ENCODE results near the gene FBXO31.

Gene FBXO31

DNA sequence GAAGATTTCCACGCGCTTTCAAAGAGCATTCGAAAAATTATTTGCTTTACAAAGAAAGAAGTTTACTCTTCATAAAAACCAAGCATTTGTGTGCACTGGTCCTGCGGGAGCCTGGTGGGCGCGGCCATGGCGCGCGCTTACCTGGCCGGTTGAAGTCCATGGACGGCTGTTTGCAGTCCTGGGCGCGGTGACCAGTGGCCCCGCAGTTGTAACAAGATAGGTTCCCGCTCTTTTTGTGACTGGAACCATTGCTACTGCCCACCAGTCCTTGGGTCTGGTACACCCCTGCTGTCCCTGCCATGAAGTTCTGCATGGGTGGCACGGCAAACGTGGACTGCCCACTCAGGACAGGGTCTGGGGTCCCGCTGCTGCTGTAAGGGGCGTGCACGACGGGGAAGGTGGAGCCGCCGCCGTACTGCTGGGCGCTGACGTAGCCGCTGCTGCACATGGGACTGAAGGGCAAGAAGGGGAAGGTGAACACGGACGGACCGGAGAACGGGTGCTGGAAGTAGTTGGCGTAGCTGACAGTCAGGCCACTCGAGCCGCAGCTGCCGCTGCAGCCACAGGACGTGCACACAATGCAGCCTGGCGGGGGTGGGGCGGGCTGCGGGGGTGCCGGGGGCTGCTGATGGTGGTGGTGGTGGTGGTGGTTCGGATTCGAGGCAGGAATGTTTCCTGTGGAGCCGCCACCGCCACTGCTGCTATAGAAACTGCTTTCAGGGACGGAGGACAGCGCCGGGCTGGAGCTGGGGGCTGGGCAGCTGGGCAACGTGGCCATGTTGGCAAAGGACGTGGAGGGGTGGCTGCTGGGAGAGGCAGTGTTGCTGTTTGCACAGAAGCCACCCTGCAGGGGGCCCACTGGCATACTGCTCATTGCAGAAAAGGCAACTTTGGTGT, 28.0 kb upstream of the FBXO31 start:
- no peak overlapping the region for H3K4me3 ChIP-seq (ENCODE audit: low read depth, low read length)
- DNase-seq (ENCODE audit: low read depth) = no peak
- TF ChIP-seq, protein P1, sequence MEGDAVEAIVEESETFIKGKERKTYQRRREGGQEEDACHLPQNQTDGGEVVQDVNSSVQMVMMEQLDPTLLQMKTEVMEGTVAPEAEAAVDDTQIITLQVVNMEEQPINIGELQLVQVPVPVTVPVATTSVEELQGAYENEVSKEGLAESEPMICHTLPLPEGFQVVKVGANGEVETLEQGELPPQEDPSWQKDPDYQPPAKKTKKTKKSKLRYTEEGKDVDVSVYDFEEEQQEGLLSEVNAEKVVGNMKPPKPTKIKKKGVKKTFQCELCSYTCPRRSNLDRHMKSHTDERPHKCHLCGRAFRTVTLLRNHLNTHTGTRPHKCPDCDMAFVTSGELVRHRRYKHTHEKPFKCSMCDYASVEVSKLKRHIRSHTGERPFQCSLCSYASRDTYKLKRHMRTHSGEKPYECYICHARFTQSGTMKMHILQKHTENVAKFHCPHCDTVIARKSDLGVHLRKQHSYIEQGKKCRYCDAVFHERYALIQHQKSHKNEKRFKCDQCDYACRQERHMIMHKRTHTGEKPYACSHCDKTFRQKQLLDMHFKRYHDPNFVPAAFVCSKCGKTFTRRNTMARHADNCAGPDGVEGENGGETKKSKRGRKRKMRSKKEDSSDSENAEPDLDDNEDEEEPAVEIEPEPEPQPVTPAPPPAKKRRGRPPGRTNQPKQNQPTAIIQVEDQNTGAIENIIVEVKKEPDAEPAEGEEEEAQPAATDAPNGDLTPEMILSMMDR (IDR thresholded peaks at IDR 0.05; ENCODE audit: low read depth, low read length, missing control alignments) = no peak

DNA sequence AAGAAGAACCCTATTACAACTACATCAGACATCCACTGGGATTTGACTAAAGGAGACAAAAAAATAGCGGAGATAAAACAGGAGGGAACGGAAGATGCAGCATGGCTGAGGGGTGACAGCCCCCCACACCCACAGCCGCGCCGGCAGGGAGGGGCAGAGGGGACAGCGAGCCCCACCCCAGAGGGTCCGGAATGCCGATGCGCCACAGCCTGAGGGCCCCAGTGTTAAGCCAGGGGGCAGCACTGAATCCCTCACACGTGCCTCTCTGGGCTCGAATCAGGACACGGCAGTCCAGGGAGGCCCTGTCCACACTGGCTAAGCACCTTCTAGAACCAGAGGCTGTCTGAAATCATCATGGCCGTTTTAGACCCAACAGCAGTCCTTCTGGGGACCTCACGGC, 27.4 kb upstream of the FBXO31 start:
- TF ChIP-seq, protein P1 (IDR thresholded peaks at IDR 0.05; ENCODE audit: low read depth, low read length, missing control alignments) = no peak
- no peak for DNase-seq (ENCODE audit: low read depth)
- H3K4me3 ChIP-seq (ENCODE audit: low read depth, low read length) = no peak overlapping the region

DNA sequence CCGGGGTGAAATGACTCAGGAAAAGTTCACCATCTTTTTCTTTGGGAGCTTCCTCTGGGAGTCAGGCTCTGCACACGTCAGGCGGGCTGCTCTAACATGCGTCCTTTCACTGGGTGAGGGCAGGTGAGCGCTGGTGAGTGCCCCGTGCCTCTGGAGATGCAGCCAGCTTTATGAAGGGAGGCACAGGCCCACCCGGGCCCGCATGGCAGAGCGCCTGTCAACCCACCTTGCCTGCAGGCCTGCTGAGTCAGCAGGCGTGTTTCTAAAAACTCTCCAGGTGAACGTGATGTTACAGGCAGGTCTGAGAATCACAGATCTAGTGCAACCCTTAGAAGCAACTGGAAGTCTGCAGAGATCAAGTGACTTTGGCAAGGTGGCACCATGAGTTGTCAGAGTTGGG, 27.0 kb upstream of the FBXO31 start:
- TF ChIP-seq, protein P1 (IDR thresholded peaks at IDR 0.05; ENCODE audit: low read depth, low read length, missing control alignments) = no peak
- H3K4me3 ChIP-seq (ENCODE audit: low read depth, low read length) = no peak overlapping the region
- DNase-seq (ENCODE audit: low read depth) = no peak

DNA sequence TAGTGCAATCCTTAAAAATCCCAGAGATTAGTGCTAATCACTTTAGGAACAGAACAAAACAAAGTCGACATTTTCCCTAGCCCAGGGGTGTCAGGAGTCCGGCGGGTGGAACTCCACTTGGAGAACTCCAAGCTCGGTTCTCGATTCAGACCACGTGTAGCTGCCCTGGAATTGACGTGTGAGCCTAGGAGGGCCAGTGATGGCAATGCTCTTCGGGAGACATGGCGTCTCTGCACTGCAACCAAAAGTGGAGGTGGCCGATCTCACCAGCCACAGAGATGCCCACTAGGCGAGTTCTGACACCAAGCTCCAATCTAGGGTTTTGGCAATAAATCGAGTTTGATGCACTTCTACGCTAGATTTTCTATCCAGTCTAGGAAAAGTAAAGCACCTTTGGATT, 26.2 kb upstream of the FBXO31 start:
- TF ChIP-seq, protein P1 (IDR thresholded peaks at IDR 0.05; ENCODE audit: low read depth, low read length, missing control alignments) = no peak
- no peak for DNase-seq (ENCODE audit: low read depth)
- H3K4me3 ChIP-seq (ENCODE audit: low read depth, low read length) = no peak overlapping the region

DNA sequence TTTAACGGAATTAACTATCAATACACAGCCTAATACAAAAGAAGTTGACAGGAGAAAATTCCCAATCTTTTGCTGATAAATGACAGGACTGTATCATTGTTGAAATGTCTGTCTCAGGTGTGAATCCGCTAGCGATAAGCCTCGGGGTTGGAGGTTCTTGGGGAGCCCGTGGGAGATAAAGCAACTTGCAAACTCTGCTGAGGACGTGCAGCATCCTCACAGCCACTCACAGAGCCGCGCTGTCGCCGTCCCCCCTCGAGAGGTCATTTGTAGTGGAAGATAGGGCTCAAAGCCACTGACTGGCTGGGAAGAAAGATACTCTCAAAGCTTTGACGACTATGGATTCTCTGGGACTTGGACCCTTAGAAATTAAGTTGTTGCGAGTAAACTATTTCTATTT, 25.6 kb upstream of the FBXO31 start:
- TF ChIP-seq, protein P1 (IDR thresholded peaks at IDR 0.05; ENCODE audit: low read depth, low read length, missing control alignments) = no peak
- DNase-seq (ENCODE audit: low read depth) = no peak
- no peak overlapping the region for H3K4me3 ChIP-seq (ENCODE audit: low read depth, low read length)

DNA sequence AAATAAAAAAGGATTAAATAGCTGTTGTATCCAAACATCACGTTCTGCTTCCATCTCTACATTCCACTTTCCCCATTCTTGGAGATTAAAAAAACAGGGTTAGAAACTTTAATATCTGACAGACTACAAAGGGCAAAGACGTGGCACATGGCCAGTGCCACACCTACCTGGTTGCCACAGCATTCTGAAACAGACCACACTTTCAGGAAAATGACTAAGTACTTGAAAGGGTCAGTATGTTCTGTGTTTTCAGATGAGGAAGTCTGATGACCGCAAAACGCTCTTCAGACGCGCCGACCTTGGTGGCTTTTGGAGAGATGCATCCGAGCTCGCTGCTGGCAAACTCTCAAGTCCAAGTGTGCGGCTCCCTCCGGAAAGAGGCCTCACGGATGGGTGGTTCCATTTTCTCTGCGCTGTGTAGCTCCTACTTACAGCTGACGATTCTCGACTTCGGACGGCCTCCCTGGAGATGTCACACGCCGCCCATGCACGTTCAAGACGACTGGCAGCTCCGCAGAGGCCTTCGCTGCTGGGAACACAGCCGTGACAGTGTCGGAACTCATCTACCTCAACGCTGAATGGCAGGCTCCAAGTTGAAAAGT, 24.0 kb upstream of the FBXO31 start:
- H3K4me3 ChIP-seq (ENCODE audit: low read depth, low read length) = no peak overlapping the region
- DNase-seq (ENCODE audit: low read depth) = peak; percentile 74
- TF ChIP-seq, protein P1 (IDR thresholded peaks at IDR 0.05; ENCODE audit: low read depth, low read length, missing control alignments) = no peak

All from GM12864 (cell line).